HG03097 (cell line): ENCODE measurements around the gene SORCS2.

Experiments used
- ATAC-seq: cut with Tn5 transposase; IDR thresholded peaks from one replicate; pipeline ENCODE4 v1.9.1; 2021; ENCODE audit not compliant: unreplicated experiment, low FRiP score

SORCS2 gene

GRCh38 chr4:7420661-7421040 lies 228.3 kb downstream of the SORCS2 start:
- no peak for ATAC-seq

GRCh38 chr4:7421356-7422150 lies 229.2 kb downstream of the SORCS2 start:
- ATAC-seq: no peak

- ATAC-seq: no peak
These were observed 230.0 kb downstream of the SORCS2 start for GRCh38 chr4:7422151-7422897.

- ATAC-seq: no peak
These were observed 230.5 kb downstream of the SORCS2 start for GRCh38 chr4:7422898-7423180.

GRCh38 chr4:7423391-7423790 lies 231.1 kb downstream of the SORCS2 start:
- ATAC-seq: no peak

- ATAC-seq: no peak
These were observed 231.6 kb downstream of the SORCS2 start for GRCh38 chr4:7423801-7424552.

GRCh38 chr4:7424553-7425111 lies 232.3 kb downstream of the SORCS2 start:
- ATAC-seq: no peak

- no peak for ATAC-seq
These were observed 232.8 kb downstream of the SORCS2 start for GRCh38 chr4:7425124-7425523.

- ATAC-seq: no peak
These were observed 233.5 kb downstream of the SORCS2 start for GRCh38 chr4:7425591-7426468.

GRCh38 chr4:7426525-7427171 lies 234.3 kb downstream of the SORCS2 start:
- ATAC-seq: no peak

- ATAC-seq: no peak
These were observed 235.0 kb downstream of the SORCS2 start for GRCh38 chr4:7427361-7427760.

- ATAC-seq: no peak
These were observed 235.5 kb downstream of the SORCS2 start for GRCh38 chr4:7427831-7428260.

GRCh38 chr4:7428261-7429068 lies 236.1 kb downstream of the SORCS2 start:
- ATAC-seq: no peak

GRCh38 chr4:7429069-7429416 lies 236.7 kb downstream of the SORCS2 start:
- no peak for ATAC-seq

- ATAC-seq: no peak
These were observed 237.3 kb downstream of the SORCS2 start for GRCh38 chr4:7429601-7430078.

- ATAC-seq: no peak
These were observed 238.1 kb downstream of the SORCS2 start for GRCh38 chr4:7430368-7430964.

GRCh38 chr4:7430965-7431695 lies 238.8 kb downstream of the SORCS2 start:
- ATAC-seq: no peak
